GM18868 (cell line): Measurements from ENCODE around the gene AQP11.

ENCODE experiments used
- ATAC-seq: cut with Tn5 transposase; IDR thresholded peaks from one replicate; pipeline ENCODE4 v1.9.1; 2021; ENCODE audit warnings: mild to moderate bottlenecking, moderate library complexity; ENCODE audit not compliant: unreplicated experiment

The AQP11 gene

GRCh38 chr11:77654770-77655434, 65.1 kb downstream of the AQP11 start:
- ATAC-seq = no peak

- no peak for ATAC-seq
Measured at GRCh38 chr11:77656362-77656761, 66.6 kb downstream of the AQP11 start.

- ATAC-seq = no peak
Measured at GRCh38 chr11:77658213-77659013, 68.7 kb downstream of the AQP11 start.
